Central memory CD8-positive, alpha-beta T cell (primary cell): ENCODE measurements around the gene ABCB4.
"Not testable (repeated sequence)": the region's sequence is repeated elsewhere in the genome, so short reads cannot be mapped to it uniquely, and the experiment has no call there.

ENCODE experiments used
- ATAC-seq: fragments of 150-1000 bp; cut with Tn5 transposase; replicated peaks from 2 replicates; pipeline ENCODE4 v1.10.0; 2022; ENCODE audit warnings: mild to moderate bottlenecking, moderate FRiP score, moderate number of reproducible peaks; ENCODE audit not compliant: poor library complexity, severe bottlenecking; ENCODE audit errors: extremely low read depth
- DNase-seq, 2 donors: peaks; one replicate each; pipeline ENCODE4 v3.0.0; 2021; ENCODE audit warnings: low spot score in 2 of 2
- H3K27ac Mint-ChIP-seq: one replicate; pipeline ENCODE4 v1.8.0; 2022; ENCODE audit warnings: low read depth, mild to moderate bottlenecking, moderate library complexity, mixed read lengths
- H3K27me3 Mint-ChIP-seq: one replicate; pipeline ENCODE4 v1.8.0; 2022; ENCODE audit warnings: mixed read lengths
- H3K36me3 Mint-ChIP-seq: one replicate; pipeline ENCODE4 v1.8.0; 2022; ENCODE audit warnings: mild to moderate bottlenecking, moderate library complexity, mixed read lengths; ENCODE audit not compliant: insufficient read depth
- H3K4me1 Mint-ChIP-seq: one replicate; pipeline ENCODE4 v1.8.0; 2022; ENCODE audit warnings: mixed read lengths
- H3K4me3 Mint-ChIP-seq: one replicate; pipeline ENCODE4 v1.8.0; 2022; ENCODE audit warnings: mild to moderate bottlenecking, moderate library complexity, mixed read lengths
- H3K9me3 Mint-ChIP-seq: one replicate; pipeline ENCODE4 v1.8.0; 2022; ENCODE audit warnings: mixed read lengths

ABCB4 gene

DNA sequence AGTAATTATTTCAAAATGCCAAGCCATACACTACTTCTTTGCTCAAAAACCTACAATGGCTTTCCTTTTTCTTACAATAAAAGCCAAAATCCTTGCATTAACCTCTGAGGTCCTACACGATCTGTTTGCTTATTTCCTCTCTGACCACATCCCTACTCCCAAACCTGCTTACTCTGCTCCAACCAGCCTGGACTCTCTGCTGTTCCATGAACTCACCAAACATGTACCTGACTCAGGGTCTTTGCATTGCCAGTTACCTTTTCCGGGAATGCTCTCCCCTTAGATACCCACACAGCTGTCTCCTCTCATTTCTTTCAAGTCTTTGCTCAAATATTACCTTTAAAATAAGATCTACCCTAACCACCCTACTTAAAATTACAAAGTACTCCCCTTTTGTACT lies 2.3 kb downstream of the ABCB4 start:
- peaks cover 25% of the 10 kb centered on the region for H3K27me3 Mint-ChIP-seq
- DNase-seq (no peak), ATAC-seq (no peak)
- no peaks in the 10 kb centered on the region for H3K4me1 Mint-ChIP-seq
- no peak overlapping the region for H3K27ac Mint-ChIP-seq
- no peaks in the 10 kb centered on the region for H3K9me3 Mint-ChIP-seq
- no peaks in the 10 kb centered on the region for H3K36me3 Mint-ChIP-seq
- H3K4me3 Mint-ChIP-seq: no peak overlapping the region

- Mint-ChIP-seq H3K9me3 (no peaks in the 10 kb centered on the region), H3K4me3 (no peak overlapping the region), H3K27ac (no peak overlapping the region), H3K4me1 (no peaks in the 10 kb centered on the region), H3K27me3 (peaks cover 42% of the 10 kb centered on the region), H3K36me3 (no peaks in the 10 kb centered on the region)
- no peak for DNase-seq
- ATAC-seq: no peak
Observed at GRCh38 chr7:87471473-87471872, 4.0 kb downstream of the ABCB4 start.

- H3K27ac Mint-ChIP-seq, H3K4me3 Mint-ChIP-seq, H3K9me3 Mint-ChIP-seq, H3K4me1 Mint-ChIP-seq, DNase-seq, H3K36me3 Mint-ChIP-seq, ATAC-seq: not testable (repeated sequence)
- H3K27me3 Mint-ChIP-seq: peaks cover 42% of the 10 kb centered on the region
Observed at GRCh38 chr7:87469204-87469603, 6.3 kb downstream of the ABCB4 start.

DNA sequence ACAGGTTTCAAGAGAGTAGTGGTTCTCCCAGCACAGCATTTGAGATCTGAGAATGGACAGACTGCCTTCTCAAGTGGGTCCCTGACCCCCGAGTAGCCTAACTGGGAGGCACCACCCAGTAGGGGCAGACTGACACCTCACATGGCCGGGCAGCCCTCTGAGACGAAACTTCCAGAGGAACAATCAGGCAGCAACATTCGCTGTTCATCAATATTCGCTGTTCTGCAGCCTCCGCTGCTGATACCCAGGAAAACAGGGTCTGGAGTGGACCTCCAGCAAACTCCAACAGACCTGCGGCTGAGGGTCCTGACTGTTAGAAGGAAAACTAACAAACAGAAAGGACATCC lies 10.0 kb downstream of the ABCB4 start:
- H3K36me3 Mint-ChIP-seq, DNase-seq, H3K9me3 Mint-ChIP-seq, H3K4me1 Mint-ChIP-seq, H3K4me3 Mint-ChIP-seq, ATAC-seq, H3K27ac Mint-ChIP-seq: not testable (repeated sequence)
- peaks cover 27% of the 10 kb centered on the region for H3K27me3 Mint-ChIP-seq

DNA sequence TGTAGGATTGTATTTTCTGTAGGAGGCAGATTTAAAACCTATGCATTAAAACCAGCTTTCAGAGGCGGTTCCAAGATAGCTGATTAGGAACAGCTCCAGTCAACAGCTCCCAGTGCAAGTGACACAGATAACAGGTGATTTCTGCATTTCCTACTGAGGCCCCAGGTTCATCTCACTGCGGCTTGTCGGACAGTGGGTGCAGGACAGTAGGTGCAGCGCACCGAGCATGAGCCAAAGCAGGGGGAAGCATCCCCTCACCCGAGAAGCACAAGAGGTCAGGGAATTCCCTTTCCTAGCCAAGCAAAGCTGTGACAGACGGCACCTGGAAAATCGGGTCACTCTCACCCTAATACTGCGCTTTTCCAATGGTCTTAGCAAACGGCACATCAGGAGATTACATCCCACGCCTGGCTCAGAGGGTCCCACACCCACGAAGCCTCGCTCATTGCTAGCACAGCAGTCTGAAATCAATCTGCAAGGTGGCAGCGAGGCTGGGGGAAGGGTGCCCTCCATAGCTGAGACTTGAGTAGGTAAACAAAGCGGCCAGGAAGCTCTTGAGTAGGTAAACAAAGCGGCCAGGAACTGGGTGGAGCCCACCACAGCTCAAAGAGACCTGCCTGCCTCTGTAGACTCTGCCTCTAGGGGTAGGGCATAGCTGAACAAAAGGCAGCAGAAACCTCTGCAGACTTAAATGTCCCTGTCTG lies 10.5 kb downstream of the ABCB4 start:
- ATAC-seq, H3K9me3 Mint-ChIP-seq: not testable (repeated sequence)

GRCh38 chr7:87463982-87464381 lies 11.5 kb downstream of the ABCB4 start:
- Mint-ChIP-seq H3K4me3 (no peak overlapping the region), H3K36me3 (no peaks in the 10 kb centered on the region), H3K9me3 (no peaks in the 10 kb centered on the region), H3K27ac (no peak overlapping the region), H3K4me1 (no peaks in the 10 kb centered on the region), H3K27me3 (peaks cover 36% of the 10 kb centered on the region)
- DNase-seq (no peak), ATAC-seq (no peak)

More for the DNA sequence above, 10.5 kb downstream of the ABCB4 start:
- H3K4me1 Mint-ChIP-seq, H3K36me3 Mint-ChIP-seq, H3K4me3 Mint-ChIP-seq, H3K27ac Mint-ChIP-seq, DNase-seq: not testable (repeated sequence)
- H3K27me3 Mint-ChIP-seq: peaks cover 27% of the 10 kb centered on the region

GRCh38 chr7:87460444-87460843 lies 15.0 kb downstream of the ABCB4 start:
- not testable (repeated sequence) for H3K9me3 Mint-ChIP-seq, H3K36me3 Mint-ChIP-seq, H3K4me1 Mint-ChIP-seq, ATAC-seq, DNase-seq, H3K4me3 Mint-ChIP-seq, H3K27ac Mint-ChIP-seq
- H3K27me3 Mint-ChIP-seq: peaks cover 34% of the 10 kb centered on the region

DNA sequence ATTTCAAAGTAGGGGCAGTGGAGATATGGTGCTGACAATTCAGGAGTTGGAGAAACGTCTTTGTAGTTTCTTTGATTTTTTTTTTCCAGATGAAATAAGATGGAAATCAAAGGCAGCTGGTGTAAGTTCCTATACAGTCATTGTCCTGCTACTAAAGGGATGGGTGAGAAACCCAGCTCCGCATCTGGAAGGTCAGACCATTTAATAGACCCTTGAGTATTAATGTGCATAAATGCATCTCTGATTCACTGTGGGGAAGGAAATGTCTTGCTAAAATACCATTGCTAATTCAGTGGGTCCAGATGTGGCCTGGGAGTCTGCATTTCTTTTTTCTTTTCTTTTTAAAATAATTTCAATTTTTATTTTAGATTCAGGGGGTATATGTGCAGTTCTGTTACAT lies 15.5 kb downstream of the ABCB4 start:
- Mint-ChIP-seq H3K4me3 (no peak overlapping the region), H3K4me1 (no peaks in the 10 kb centered on the region), H3K36me3 (no peaks in the 10 kb centered on the region), H3K27ac (no peak overlapping the region), H3K27me3 (peaks cover 35% of the 10 kb centered on the region), H3K9me3 (no peaks in the 10 kb centered on the region)
- no peak for ATAC-seq
- DNase-seq: no peak

GRCh38 chr7:87458148-87458547 lies 17.3 kb downstream of the ABCB4 start:
- no peak overlapping the region for H3K4me3 Mint-ChIP-seq
- no peak overlapping the region for H3K27ac Mint-ChIP-seq
- peaks cover 36% of the 10 kb centered on the region for H3K27me3 Mint-ChIP-seq
- no peak for DNase-seq
- no peaks in the 10 kb centered on the region for H3K4me1 Mint-ChIP-seq
- no peak for ATAC-seq
- no peaks in the 10 kb centered on the region for H3K9me3 Mint-ChIP-seq
- H3K36me3 Mint-ChIP-seq: no peaks in the 10 kb centered on the region

GRCh38 chr7:87456247-87456646 lies 19.2 kb downstream of the ABCB4 start:
- ATAC-seq (no peak), DNase-seq (no peak)
- no peaks in the 10 kb centered on the region for H3K36me3 Mint-ChIP-seq
- H3K27me3 Mint-ChIP-seq: peaks cover 53% of the 10 kb centered on the region
- no peak overlapping the region for H3K4me3 Mint-ChIP-seq
- H3K4me1 Mint-ChIP-seq: no peaks in the 10 kb centered on the region
- H3K9me3 Mint-ChIP-seq: no peaks in the 10 kb centered on the region
- no peak overlapping the region for H3K27ac Mint-ChIP-seq

DNA sequence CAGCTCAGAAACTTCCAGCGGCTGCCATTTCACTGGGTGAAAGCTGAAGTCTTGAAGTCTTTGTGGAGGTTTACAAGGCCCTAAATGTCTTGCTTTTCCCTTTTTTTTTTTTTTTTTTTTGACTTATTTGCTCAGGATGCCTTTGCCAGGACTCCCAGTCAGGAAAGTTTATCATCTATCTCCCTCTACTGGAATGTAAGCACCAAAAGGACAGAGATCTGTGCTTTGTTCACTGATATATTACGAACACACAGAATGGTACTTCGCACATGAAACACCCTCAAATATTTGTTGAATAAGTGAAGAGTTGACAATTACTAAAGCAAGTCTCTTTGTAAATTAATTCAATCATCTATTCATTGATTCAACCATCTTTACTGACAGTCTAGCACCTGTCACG lies 23.2 kb downstream of the ABCB4 start:
- ATAC-seq (no peak), DNase-seq (no peak)
- Mint-ChIP-seq H3K4me3 (no peak overlapping the region), H3K9me3 (no peaks in the 10 kb centered on the region), H3K36me3 (peaks cover 6% of the 10 kb centered on the region), H3K27ac (no peak overlapping the region), H3K4me1 (no peaks in the 10 kb centered on the region), H3K27me3 (peaks cover 47% of the 10 kb centered on the region)

GRCh38 chr7:87451187-87451586 lies 24.3 kb downstream of the ABCB4 start:
- H3K36me3 Mint-ChIP-seq: peaks cover 6% of the 10 kb centered on the region
- ATAC-seq (no peak), DNase-seq (no peak)
- H3K27ac Mint-ChIP-seq: no peak overlapping the region
- no peaks in the 10 kb centered on the region for H3K4me1 Mint-ChIP-seq
- H3K27me3 Mint-ChIP-seq: peaks cover 39% of the 10 kb centered on the region
- no peaks in the 10 kb centered on the region for H3K9me3 Mint-ChIP-seq
- H3K4me3 Mint-ChIP-seq: no peak overlapping the region

DNA sequence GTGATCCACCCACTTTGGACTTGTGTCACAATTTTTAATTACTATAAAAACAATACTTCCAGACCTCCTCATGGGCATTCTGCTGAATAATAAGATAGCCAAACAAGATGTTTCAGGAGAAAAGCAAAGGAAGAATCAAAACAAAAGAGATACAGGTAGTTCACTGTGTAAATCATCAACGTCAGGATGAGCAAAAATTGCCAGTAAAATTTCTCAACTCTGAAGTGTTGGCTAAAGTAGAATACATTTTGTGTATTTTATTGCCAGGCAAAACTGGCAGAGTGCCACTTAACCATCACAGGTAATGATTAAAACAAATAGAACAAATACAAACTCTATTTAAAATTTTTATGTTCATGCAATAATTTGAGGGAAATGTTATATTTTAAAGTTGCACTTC lies 24.8 kb downstream of the ABCB4 start:
- no peak for ATAC-seq
- peaks cover 6% of the 10 kb centered on the region for H3K36me3 Mint-ChIP-seq
- H3K4me3 Mint-ChIP-seq: no peak overlapping the region
- DNase-seq: no peak
- no peaks in the 10 kb centered on the region for H3K9me3 Mint-ChIP-seq
- H3K27me3 Mint-ChIP-seq: peaks cover 34% of the 10 kb centered on the region
- no peak overlapping the region for H3K27ac Mint-ChIP-seq
- no peaks in the 10 kb centered on the region for H3K4me1 Mint-ChIP-seq
